GM21723 (cell line): Measurements from ENCODE around the gene SLC35F3.
"Not testable (repeated sequence)": the region's sequence is repeated elsewhere in the genome, so short reads cannot be mapped to it uniquely, and the experiment has no call there.

Experiments
- ATAC-seq: cut with Tn5 transposase; IDR thresholded peaks from one replicate; pipeline ENCODE4 v1.9.1; 2021; ENCODE audit warnings: mild to moderate bottlenecking, moderate library complexity; ENCODE audit not compliant: unreplicated experiment

Gene SLC35F3

DNA sequence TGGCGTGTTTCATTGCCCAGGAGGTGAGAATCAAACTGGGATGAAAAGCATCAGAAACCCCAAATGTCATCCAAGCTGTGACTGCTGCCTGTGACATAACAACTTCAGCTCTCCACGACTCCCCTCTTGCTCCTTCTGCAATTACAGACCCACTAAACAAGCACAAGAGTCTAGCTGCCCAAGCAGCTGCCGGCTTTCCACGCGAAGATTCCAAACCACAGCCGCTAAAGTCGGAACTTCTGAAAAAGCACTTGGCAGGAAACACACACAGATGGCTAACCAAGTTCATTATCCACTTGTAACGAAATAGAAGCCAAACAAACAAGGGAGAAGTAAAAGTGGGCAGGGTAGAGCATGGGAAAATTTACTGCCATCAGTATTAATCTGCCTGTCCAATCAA lies 198.1 kb downstream of the SLC35F3 start:
- ATAC-seq: no peak

DNA sequence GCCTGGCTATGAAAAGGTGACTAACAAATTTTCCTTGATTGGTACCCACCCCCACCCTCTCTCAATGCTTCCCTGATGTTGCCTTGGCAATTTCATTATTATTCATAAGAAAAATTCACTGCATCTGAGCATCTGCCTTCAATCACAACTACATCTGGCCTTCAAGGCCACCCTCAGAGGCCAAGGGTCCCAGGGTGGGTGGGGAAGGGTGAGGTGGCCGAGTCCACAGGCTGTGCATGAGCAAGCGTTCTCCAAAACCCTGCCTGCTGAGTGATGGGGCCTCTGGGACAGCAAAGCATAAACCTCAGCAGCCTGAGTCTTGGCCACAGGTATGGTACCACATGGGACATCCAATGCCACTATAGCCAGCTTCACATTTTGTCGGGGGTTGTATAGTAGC lies 198.7 kb downstream of the SLC35F3 start:
- no peak for ATAC-seq

DNA sequence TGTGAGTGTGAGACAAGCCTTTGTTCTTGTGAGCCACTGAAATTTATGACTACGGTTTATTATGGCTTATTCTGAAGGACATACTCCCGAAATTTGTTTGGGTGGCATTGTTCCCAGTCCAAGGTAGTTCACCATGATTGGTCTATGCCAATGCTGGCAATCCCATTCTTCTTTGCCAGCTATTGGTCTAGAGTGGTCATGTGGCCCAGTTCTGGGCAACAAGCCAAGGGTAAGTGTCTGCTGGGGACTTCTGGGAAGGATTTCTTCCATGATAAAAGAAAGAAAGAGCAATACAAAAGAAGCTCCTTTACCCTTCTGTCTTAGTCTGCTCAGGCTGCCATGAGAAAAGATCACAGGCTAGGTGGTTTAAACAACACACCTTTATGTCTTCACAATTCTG lies 201.6 kb downstream of the SLC35F3 start:
- ATAC-seq: no peak

DNA sequence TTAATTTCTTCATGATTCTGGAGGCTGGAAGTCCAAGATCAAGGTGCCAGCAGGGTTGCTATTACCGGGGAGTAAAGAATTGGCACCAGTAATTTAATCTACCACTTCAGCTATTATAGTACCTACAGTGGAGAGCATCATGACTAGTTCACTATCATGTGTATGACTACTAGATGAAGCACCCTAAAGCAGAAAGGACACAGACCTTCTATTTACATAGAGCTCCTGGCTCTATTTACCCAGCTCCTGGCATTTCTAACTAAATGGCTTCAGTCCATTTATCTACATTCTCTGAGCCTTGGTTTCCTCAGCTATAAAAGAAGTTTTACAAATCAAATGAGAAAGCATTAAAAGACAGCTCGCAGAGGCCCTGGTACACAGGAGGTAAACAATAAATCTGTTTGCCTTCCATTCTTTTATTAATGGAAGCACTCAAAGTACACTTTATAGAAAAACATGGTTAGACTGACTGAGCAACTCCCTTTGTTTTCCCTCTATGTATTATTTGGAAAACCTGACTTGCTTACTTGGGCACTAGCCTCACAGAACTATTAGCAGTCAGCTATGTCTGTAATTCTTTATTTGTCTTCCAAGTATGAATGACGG lies 203.0 kb downstream of the SLC35F3 start:
- no peak for ATAC-seq

DNA sequence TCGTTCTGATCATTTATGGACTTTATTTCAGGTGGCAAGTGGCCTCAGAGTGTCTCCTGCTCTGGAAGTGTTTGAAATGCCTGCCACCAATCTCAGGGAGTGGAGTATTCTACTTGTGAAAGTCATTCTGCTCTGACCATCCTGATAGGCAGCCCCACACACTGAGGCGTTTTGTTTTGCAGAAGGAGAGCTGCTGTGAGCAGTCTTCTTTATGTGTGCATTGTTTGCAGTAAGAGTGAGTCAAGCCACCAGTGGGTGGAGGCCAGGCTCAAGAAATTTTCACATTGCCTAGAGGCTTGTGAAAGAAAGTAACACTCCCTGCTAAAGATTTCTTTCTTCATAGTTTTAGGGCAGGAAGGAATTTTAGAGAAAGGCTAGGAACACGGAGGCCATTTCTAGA lies 204.4 kb downstream of the SLC35F3 start:
- no peak for ATAC-seq

DNA sequence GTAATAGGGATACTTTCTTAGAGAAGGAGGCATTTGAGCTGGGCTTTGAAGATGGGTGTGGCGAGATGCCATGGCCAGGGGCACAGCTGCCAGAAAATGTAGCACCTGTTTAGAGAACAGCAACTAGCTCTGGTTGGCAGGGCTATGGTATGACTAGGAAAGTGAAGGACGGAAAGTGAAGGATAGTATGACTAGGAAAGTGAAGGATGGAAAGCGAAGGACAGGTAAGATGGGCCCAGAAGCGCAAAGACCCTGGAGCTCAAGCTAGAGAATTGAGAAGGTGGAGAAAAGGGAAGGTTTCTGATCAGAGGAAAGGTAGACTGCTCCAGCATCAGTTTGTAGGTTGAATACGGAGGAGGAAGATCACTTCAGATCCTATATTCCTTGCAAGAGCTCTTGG lies 205.4 kb downstream of the SLC35F3 start:
- ATAC-seq: no peak

DNA sequence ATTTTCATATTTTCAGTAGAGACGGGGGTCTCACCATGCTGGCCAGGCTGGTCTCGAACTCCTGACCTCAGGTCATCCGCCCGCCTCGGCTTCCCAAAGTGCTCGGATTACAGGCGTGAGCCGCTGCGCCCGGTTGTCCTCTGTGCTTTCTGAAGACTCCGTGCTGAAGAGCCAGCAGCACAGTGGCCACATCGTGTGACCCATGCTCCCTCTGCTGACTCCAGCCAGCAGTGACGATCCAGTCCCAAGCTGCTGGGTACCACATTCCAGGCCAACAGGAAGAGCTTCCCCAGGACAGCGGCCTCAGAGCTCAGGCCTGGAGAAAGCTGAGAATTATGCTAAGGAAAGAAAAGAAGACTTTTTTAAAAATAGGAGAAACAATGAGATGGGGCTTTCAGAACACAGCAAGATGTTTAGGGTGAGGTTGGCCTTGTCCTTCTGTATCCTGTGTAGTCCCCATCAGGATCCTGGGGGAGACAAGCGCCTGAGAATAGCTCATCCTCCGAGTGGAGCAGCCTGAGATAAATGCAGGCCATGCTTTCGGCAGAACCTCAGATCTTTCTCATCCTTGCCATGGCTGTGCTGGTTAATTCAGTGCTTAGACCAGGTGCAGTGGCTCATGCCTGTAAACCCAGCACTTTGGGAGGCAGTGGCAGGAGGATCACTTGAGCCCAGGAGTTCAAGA lies 207.1 kb downstream of the SLC35F3 start:
- no peak for ATAC-seq

DNA sequence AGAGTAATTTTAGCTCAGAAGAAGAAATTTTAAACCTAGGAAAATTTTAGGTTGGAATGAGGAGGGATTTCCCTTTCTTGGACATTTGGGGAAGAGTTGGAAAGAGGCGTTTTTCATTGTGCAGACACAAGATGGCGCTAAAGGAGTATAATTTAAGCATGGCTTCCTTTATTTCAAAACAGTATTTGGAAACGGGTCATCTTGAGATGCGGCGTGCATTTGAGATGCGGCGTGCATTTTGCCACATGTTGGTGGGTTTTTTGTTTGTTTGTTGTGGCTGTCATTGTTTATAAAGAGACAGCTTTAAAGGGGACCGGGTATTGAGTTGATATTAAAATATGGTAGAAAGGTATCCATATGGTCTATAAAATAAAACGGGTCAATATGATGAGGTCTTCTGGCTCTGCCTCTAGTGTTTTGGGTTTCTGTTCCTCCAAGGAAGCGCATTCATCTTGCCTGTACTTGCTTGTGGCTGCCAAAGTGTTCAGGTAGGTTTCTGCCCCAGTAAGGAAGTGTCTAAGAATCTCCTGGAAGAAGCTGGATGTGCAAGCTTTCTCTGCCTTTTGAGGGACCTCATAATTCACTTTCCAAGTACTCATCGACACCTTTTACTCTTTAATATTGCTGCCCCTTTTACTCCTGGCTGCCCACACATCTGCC lies 210.3 kb downstream of the SLC35F3 start:
- ATAC-seq: no peak

DNA sequence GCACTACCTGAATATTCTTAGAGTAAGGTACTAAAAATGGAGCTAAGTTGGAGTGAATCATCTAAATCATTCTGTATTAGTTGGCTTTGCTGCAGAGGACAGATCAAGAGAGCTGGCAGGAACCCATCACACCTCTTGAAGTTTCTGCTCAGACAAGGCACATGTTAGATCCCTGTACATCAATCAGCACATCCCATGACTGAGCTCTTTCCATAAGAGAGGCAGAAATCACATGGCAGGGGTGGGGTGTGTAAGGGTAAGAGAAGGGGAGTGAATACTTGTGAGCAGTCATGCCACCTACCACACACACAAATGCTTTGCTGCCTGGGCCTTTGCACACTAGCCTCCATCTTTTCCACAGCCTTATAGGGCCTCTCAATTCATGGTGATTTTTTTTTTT lies 214.4 kb downstream of the SLC35F3 start:
- no peak for ATAC-seq

DNA sequence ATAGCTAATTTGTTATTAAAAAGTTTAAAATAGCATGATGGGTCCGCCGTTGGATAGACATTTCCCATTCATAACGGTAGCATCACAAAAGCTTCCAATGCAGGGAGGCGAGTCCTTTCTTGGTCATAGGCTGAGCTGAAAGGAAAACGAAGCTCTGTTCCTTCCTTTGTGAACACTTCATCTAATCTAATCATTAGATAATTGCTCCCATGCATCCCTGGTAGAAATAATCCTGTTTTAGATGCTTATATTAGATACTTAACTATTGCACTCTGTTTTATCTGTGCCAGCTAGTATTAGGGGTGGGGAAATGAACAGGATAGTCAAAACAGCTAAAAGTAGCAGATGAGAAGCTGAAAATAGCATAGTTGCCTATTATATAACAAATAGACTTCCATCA lies 215.0 kb downstream of the SLC35F3 start:
- no peak for ATAC-seq

DNA sequence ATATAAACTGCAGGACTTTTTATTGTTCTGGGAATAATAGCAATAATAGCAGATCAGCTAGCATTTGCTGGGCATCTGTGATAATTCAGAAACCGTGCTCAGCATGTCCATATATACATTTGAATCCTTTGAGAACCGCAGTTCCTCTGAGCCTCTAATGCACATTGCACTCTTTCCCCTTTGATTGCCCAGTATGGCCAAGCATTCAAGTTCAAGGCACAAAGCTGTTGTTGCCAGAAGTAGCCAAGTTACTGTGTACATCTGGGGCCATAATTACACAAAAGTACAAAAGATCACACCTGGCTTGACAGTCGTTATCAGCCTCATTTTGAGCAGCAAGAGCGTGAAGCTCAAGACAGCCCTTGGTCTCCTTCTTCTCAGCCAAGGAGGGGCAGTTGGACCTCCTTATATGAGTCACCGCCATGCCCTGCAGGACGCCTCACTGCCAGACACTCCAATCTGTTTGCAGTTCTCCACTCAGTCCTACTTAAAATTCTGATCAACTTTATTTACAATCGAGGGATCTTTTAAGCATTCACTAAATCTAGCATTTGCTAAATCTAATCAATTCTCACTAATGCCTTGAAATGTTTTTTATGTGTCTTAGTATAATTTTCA lies 216.0 kb downstream of the SLC35F3 start:
- no peak for ATAC-seq

DNA sequence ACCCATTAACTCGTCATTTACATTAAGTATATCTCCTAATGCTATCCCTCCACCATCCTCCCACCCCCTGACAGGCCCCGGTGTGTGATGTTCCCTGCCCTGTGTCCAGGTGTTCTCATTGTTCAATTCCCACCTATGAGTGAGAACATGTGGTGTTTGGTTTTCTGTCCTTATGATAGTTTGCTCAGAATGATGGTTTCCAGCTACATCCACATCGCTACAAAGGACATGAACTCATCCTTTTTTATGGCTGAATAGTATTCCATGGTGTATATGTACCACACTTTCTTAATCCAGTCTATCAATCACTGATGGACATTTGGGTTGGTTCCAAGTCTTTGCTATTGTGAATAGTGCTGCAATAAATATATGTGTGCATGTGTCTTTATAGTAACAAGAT lies 217.2 kb downstream of the SLC35F3 start:
- ATAC-seq: not testable (repeated sequence)

DNA sequence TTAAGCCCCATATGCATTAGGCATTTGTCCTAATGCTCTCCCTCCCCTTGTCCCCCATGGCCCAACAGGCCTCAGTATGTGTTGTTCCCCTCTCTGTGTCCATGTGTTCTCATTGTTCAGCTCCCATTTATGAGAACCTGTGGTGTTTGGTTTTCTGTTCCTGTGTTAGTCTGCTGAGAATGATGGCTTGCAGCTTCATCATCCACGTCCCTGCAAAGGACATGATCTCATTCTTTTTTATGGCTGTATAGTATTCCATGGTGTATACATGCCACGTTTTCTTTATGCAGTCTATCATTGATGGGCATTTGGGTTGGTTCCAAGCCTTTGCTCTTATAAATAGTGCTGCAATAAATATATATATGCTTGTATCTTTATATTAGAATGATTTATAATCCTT lies 218.1 kb downstream of the SLC35F3 start:
- ATAC-seq: not testable (repeated sequence)

DNA sequence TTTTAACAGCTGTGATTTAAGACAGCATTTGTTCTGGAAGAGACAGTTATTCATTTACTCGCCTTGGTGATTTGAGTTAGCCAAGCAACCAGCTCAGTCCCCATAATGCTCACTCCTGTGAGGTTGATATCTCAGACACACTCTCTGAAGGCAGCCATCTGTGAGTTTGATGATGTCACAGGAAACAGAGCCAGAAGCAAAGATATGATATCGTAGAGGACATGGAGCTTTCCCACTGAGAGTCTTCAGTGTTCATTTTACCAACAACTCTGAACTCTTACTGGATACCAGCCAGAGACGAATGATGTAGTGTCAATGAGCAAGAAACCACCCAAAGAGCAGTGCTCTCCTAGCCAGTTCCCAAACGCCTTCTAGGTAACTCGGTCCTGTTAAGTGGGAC lies 219.4 kb downstream of the SLC35F3 start:
- ATAC-seq: no peak

DNA sequence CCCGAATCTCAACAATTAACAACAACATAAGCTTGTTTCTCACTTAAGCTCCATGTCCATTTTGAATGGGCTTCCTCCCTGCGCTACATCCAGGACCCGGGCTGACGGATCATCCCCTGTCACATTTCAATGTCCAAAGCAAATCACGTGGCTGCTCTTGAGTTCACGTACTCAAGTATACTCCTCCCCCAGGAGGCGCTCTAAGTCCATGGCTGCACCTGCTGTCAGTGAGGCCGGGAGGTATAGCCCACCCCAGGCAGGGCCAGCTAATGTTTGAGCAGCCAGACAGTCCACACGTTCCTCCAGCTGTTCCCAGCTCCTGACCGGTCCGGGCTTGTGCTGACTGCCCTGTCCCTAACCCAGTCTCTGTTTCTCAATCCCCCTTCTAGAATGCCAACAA lies 220.8 kb downstream of the SLC35F3 start:
- no peak for ATAC-seq

DNA sequence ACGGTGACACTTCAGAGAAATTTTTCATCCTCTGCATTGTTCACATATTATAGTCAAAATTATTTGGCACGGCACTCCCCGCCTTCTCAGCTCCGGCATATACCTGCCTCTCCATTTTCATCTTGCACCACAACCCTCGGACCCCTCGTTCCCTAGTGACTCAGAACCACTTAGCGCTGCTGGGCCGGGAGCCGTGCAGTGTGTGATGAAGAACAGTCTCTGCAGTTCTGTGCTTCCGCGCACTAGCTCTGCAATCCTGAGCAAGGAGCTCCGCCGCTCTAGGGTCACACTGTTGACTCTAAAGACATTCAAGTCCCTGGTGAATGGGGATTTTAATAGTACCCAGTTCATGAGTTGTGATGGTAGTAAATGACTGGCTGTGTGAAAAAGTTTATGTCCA lies 221.2 kb downstream of the SLC35F3 start:
- ATAC-seq: no peak

DNA sequence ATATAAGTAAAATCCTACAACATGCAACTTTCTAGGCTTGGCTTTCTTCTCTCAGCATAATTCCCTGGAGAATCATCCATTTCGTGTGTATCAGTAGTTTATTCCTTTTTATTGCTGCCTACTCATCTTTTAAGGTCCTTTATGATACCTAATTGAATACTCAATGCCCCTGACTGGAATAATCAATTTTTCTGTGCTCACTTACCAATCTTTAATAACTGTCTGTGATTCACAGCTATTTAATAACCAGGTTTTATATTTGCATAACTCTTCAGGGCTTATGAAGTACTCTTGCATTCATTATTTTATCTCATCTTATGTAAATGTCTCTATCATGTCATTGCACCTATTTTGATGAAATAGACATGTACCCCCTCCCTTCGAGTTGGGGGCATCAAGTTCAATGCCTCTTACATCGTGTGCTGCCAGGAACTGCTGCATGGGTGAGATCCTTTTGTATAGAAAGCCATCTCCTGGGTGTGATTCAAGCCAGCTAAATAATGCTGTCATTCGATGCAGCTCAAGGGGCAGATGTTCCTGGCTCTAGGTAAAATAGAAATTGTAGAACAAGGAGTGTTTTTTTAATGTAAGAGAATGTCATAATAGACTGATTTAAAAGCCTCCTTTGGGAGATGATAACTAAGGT lies 222.7 kb downstream of the SLC35F3 start:
- ATAC-seq: no peak

DNA sequence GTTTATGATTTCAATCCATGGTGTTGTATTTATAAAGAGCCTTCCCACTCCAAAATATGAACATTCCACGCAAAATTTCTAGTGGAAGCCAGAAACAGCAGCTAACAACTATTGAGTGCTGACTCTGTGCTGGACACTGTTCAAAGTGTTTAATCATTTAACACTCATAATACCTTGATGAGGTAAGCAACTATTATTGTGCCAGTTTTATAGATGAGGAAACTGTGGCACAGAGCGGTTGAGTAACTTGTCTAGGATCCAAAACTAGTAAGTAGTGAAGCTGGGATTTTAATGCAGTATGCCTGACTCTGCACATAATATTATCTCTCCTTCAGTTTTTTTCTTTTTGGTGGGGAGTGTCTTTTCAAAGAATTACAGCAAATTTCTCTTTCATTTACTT lies 228.3 kb downstream of the SLC35F3 start:
- ATAC-seq: no peak

DNA sequence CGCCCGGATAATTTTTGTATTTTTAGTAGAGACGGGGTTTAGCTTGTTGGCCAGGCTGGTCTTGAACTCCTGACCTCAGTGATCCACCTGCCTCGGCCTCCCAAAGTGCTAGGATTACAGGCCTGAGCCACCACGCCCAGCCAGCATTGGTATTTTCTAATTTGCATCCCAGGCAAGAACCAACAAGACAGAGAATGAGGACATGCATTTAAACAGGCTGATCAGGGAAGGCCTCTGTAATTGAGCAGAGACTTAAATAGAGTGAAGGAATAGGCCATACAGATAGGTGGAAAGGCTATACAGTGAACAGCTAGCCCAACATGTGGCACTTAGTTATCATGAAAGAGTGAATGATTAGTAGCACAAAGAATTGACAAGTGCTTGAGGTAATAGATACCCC lies 230.4 kb downstream of the SLC35F3 start:
- no peak for ATAC-seq

DNA sequence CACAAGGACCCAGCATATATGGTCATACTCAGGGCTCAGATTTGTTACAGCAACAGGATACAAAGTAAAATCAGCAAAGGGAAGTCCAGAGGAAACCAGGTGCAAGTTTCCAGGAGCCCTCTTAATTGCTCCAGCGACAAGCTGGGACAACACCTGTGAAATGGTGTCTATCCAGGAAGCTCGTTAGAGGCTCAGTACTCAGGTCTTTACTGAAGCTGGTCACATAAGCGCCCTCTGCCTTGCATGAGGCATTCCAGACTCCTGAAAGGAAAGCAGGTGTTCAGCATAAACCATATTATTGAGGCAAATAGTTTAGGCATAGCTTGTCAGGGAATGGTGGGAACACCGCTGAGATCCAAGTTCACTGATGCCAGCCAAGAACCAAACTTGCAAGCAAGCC lies 231.0 kb downstream of the SLC35F3 start:
- ATAC-seq: no peak

DNA sequence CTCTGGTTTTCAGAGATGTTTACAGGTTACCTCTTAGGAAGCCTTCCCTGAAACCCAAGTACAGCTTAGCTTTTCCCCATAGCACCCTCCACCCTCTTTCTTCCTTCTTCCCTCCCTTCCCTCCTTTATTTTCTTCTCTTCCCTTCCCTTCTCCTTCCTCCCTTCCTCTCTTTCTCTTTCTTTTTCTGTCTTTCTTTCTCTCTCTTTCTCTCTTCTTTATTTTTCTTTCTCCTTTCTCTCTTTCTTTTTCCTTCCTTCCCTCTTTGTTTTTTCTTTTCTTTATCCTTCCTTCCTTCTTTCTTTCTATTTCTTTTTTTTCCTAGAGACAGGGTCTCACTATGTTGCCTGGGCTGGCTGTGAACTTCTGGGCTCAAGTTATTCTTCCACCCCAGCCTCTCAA lies 231.6 kb downstream of the SLC35F3 start:
- no peak for ATAC-seq

DNA sequence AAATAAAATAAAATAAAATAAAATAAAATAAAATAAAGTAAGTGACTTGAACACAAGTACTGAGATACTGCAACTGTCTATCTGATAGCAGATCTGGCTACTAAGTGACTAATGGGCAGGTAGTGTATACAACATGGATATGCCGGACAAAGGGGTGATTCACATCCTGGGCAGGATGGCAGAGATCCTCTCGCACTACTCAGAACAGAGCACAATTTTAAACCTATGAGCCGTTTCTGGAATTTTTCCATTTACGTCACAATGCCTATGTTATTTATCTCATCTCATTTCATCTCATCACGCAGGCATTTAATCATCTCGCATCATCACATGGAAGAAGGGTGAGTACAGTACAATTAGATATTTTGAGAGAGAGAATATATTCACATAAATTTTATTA lies 235.5 kb downstream of the SLC35F3 start:
- no peak for ATAC-seq
